K562 (cell line): ENCODE results near the gene SYNGR3. TPM values are rescaled to one million over a fixed set of nuclear protein-coding genes. Genes with fewer than 3 reads are reported as not detected.
A peak's percentile ranks its signal among the peaks of the same experiment; 100 is the strongest.

Experiments used
- ATAC-seq: fragments of 200-7000 bp; cut with Tn5 transposase; 3 replicates; pipeline ENCODE4 v1.9.1; 2020; ENCODE audit warnings: moderate library complexity
- BruUV-seq: library from RNA; stranded (reverse); fragments of 400-500 nt; replicated peaks from 2 replicates; lab custom pipeline; 2021; lab: Mats Ljungman, UMichigan
- CTCF ChIA-PET: fragments of 300-600 bp; formaldehyde crosslinking; extraction: SDS; loops from one replicate; lab custom pipeline; 2021; ENCODE audit warnings: low intra/inter-chr PET ratio; lab: Yijun Ruan, JAX
- POLR2A ChIA-PET: fragments of 300-600, 350-650 bp; sonication (Branson Sonifier 250); formaldehyde crosslinking; extraction: SDS; loops from one replicate; lab custom pipeline; 2021; ENCODE audit warnings: antibody characterized with exemption, inconsistent platforms; lab: Yijun Ruan, JAX
- DNase-seq, 4 experiments: peaks; one replicate each; pipeline versions ENCODE4 v3.0.0 to v3.0.0-alpha.2; 2011 to 2018; ENCODE audit warnings: low spot score in 3 of 4, mixed read lengths in 3 of 4; ENCODE audit errors: extremely low read depth in 1 of 4
- FAIRE-seq: peaks from 2 replicates; lab custom pipeline; 2011; peaks lifted over from hg19 to GRCh38; lab: Jason Lieb, UNC
- H2AFZ ChIP-seq: 2 replicates; pipeline ENCODE4 v1.6.0; 2011; ENCODE audit warnings: low read depth, low read length, control low read depth, inconsistent platforms
- H3K27ac ChIP-seq: fragments of 200-600 bp; 3 replicates; pipeline ENCODE4 v1.8.0; 2011; ENCODE audit warnings: low read depth, mild to moderate bottlenecking, control low read depth, inconsistent platforms, low read length, moderate library complexity, mixed read lengths; ENCODE audit errors: extremely low read depth
- H3K27me3 ChIP-seq, 2 experiments: fragments of 300-600 bp in 1 of 2; 2 replicates in 1 of 2; 3 replicates in 1 of 2; pipeline versions ENCODE4 v1.6.0 to v1.8.0; 2011; ENCODE audit warnings: inconsistent platforms in 2 of 2, low read length in 2 of 2, mild to moderate bottlenecking in 1 of 2, mixed read lengths in 1 of 2, moderate library complexity in 1 of 2; ENCODE audit not compliant: control insufficient read depth in 2 of 2, insufficient read depth in 2 of 2
- H3K36me3 ChIP-seq: fragments of 300-600 bp; 3 replicates; pipeline ENCODE4 v1.8.0; 2011; ENCODE audit warnings: mild to moderate bottlenecking, low read length, inconsistent platforms; ENCODE audit not compliant: control insufficient read depth, insufficient read depth
- H3K4me1 ChIP-seq, 2 experiments: fragments of 200-600 bp in 1 of 2; replicated peaks in 1 of 2; 2 replicates in 1 of 2; 3 replicates in 1 of 2; pipeline versions ENCODE4 v1.5.1 to v1.8.0; 2011; ENCODE audit warnings: inconsistent platforms in 2 of 2, low read length in 2 of 2, mild to moderate bottlenecking in 1 of 2, mixed read lengths in 1 of 2, moderate library complexity in 1 of 2; ENCODE audit not compliant: control insufficient read depth in 2 of 2, insufficient read depth in 2 of 2
- H3K4me2 ChIP-seq: 2 replicates; pipeline ENCODE4 v1.6.1; 2011; ENCODE audit warnings: low read length, control low read depth, inconsistent platforms, mixed read lengths; ENCODE audit not compliant: insufficient read depth
- H3K4me3 ChIP-seq: fragments of 200-600 bp; sonication (generic), shearing (Covaris generic); 2 replicates; pipeline ENCODE4 v1.5.1; 2016; ENCODE audit warnings: control low read depth, inconsistent platforms
- H3K79me2 ChIP-seq: fragments of 200-600 bp; 3 replicates; pipeline ENCODE4 v1.8.0; 2011; ENCODE audit warnings: low read length, inconsistent platforms; ENCODE audit not compliant: control insufficient read depth, insufficient read depth
- H3K9ac ChIP-seq, 2 experiments: 2 replicates each; pipeline versions ENCODE4 v1.6.0 to v1.6.1; 2011; ENCODE audit warnings: low read depth in 2 of 2, low read length in 2 of 2, control low read depth in 1 of 2, inconsistent platforms in 1 of 2, mild to moderate bottlenecking in 1 of 2, mixed read lengths in 1 of 2; ENCODE audit not compliant: insufficient read depth in 1 of 2
- H3K9me1 ChIP-seq: one replicate; pipeline ENCODE4 v1.6.0; 2011; ENCODE audit warnings: inconsistent platforms, mild to moderate bottlenecking, low read length, moderate library complexity; ENCODE audit not compliant: control insufficient read depth, insufficient read depth
- H3K9me3 ChIP-seq: replicated peaks from 2 replicates; pipeline ENCODE4 v1.5.1; 2011; ENCODE audit warnings: low read depth, low read length, inconsistent platforms; ENCODE audit not compliant: control insufficient read depth, insufficient read depth
- H4K20me1 ChIP-seq: replicated peaks from 2 replicates; pipeline ENCODE4 v1.6.1; 2011; ENCODE audit warnings: low read length, inconsistent platforms, mixed read lengths; ENCODE audit not compliant: control insufficient read depth, insufficient read depth
- CHD1 ChIP-seq: fragments of 200-600 bp; sonication (generic); IDR thresholded peaks from one replicate; pipeline ENCODE4 v1.6.1; 2012; ENCODE audit warnings: mild to moderate bottlenecking, moderate library complexity, low read length, inconsistent platforms
- EGR1 ChIP-seq: fragments of 450-650 bp; conservative IDR thresholded peaks from 2 replicates; pipeline ENCODE4 v1.6.1; 2017; ENCODE audit warnings: mild to moderate bottlenecking
- FOXP1 ChIP-seq: sonication (generic); formaldehyde crosslinking; IDR thresholded peaks from 2 replicates; pipeline ENCODE4 v1.8.0; 2022; ENCODE audit warnings: mild to moderate bottlenecking, missing genetic modification reagents
- SIN3B ChIP-seq: fragments of 450-650 bp; IDR thresholded peaks from 2 replicates; pipeline ENCODE4 v1.6.1; 2017; ENCODE audit warnings: low read depth, mild to moderate bottlenecking, moderate library complexity
- ZC3H4 ChIP-seq: sonication (generic); formaldehyde crosslinking; IDR thresholded peaks from 2 replicates; pipeline ENCODE4 v1.9.0; 2021; ENCODE audit warnings: missing genetic modification reagents, borderline replicate concordance
- ZNF121 ChIP-seq: sonication (generic); formaldehyde crosslinking; conservative IDR thresholded peaks from 2 replicates; pipeline ENCODE4 v1.8.0; 2022; ENCODE audit warnings: missing genetic modification reagents
- ZNF589 ChIP-seq: fragments of 200-800 bp; sonication (Bioruptor generic); IDR thresholded peaks from 2 replicates; pipeline ENCODE4 v1.6.1; 2016; ENCODE audit warnings: low read depth, missing genetic modification characterization, missing compliant biosample characterization
- WGBS: fragments of 100-300 bp; shearing (Covaris generic); methylation state at CpG from one replicate; pipeline ENCODE4 v1.1.6; 2016; ENCODE audit warnings: low coverage, mixed read lengths; ENCODE audit not compliant: insufficient coverage; ENCODE audit errors: missing lambda C conversion rate; 5-methylcytosine and 5-hydroxymethylcytosine counted together
- in situ Hi-C: fragments of 300-500 bp; cut with MboI; formaldehyde crosslinking; loops from 4 replicates; pipeline ENCODE4 v1.15.0; 2018; ENCODE audit warnings: inconsistent platforms, mixed read lengths
- intact Hi-C: fragments of 100-400 bp; cut with micrococcal nuclease; formaldehyde crosslinking; loops from 2 replicates; pipeline ENCODE4 v1.14.2; 2022
- polyA plus RNA-seq, 8 experiments: library from polyadenylated mRNA; depleted of rRNA in 4 of 8; stranded (reverse) in 5 of 8; unstranded in 3 of 8; fragments of >200 nt; fragmentation: Nextera tagmentation in 2 of 8; fragmentation: Illumina TruSeq in 1 of 8; extraction: Ambion mirVana in 2 of 8; extraction: Trizol in 1 of 8; gene quantifications; 2 replicates each; pipeline versions ENCODE4 v1.2.1 to v1.2.3, GENCODE V29; 2011 to 2014; ENCODE audit warnings: inconsistent platforms in 1 of 8, missing spikeins in 1 of 8
- total RNA-seq, 7 experiments: library from RNA; depleted of rRNA in 6 of 7; stranded (reverse); fragments of >200 nt in 6 of 7; fragmentation: Illumina TruSeq in 2 of 7; extraction: Trizol in 2 of 7; gene quantifications; 2 replicates each; pipeline versions ENCODE4 v1.2.1 to v1.2.3, GENCODE V29; 2011 to 2021; ENCODE audit warnings: low replicate concordance in 1 of 7
- TF ChIP-seq, protein P1 (sequence below): fragments of 450-650 bp; formaldehyde crosslinking; IDR thresholded peaks from 2 replicates; pipeline ENCODE4 v1.4.0; 2022; ENCODE audit warnings: missing genetic modification characterization
- TF ChIP-seq, protein P2 (sequence below): fragments of 250-450 bp; sonication (Bioruptor Pico); IDR thresholded peaks from 2 replicates; pipeline ENCODE4 v1.5.0; 2022; ENCODE audit warnings: mild to moderate bottlenecking

Gene SYNGR3
- total and polyA plus RNA-seq, 9 of the 15 experiments (the other 6 are each of a cell fraction or from before 2014, with no cell fraction given): 3.7 to 69.2 (median 36.3) TPM

DNA sequence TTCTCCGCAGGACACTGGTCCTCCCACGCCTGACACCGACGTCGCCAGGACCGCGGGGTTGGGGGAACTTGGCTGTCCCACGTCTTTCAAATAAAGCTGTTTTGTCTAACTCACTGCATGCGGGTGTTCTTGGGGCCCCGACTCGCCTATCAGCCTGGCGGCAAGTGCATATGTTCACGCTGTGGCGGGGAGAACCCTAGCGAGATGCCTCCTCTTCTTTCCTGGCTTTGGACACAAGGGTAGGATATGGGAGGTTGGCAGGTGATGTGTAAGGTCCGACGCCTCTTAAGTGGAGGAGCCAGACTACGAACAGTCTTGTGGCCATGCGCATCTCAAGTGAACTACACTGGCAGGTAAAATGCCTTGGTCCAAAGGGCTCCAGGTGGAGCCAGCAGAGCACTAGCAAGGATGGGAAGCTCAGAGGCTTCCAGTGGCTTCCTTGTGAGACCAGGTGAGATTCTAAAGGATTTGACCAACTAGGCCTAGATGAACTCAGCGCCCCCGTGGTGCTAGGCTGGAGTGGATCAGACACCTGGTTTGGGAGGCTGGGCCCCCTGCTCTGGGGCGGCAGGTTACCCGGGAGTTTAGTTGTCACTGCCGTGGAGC, 24.3 kb upstream of the SYNGR3 start (continued):
- TF ChIP-seq CHD1: peak; percentile 15
- no peak for TF ChIP-seq ZNF589 (CRISPR knock-in tag)
- peak; percentile 32 for TF ChIP-seq EGR1
- TF ChIP-seq ZC3H4: 0 out of 2 replicates have a peak, but pooled peaks have one; percentile 71
- TF ChIP-seq FOXP1 (CRISPR knock-in tag): 0 out of 2 replicates have a peak, but pooled peaks have one; percentile 0
- TF ChIP-seq SIN3B: no peak
- TF ChIP-seq, protein P1, sequence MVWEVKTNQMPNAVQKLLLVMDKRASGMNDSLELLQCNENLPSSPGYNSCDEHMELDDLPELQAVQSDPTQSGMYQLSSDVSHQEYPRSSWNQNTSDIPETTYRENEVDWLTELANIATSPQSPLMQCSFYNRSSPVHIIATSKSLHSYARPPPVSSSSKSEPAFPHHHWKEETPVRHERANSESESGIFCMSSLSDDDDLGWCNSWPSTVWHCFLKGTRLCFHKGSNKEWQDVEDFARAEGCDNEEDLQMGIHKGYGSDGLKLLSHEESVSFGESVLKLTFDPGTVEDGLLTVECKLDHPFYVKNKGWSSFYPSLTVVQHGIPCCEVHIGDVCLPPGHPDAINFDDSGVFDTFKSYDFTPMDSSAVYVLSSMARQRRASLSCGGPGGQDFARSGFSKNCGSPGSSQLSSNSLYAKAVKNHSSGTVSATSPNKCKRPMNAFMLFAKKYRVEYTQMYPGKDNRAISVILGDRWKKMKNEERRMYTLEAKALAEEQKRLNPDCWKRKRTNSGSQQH (CRISPR knock-in tag): no peak

DNA sequence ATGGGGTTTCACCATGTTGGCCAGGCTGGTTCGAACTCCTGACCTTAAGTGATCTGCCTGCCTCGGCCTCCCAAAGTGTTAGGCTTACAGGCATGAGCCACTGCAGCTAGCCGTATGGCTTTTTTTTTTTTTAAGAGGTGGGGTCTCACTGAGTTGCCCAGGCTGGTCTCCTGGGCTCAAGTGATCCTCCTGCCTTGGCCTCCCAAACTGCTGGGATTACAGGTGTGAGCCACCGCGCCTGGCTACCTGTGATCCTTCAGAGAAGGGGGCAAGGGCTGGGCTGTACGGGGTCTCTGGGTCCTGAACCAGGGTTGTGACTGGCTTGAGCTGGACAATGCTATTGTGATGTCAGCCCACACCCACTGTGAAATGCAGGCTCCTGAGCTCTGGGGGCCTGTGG, 23.3 kb upstream of the SYNGR3 start, which contains the start of gene RNF151:
Gene RNF151 (plus strand): TSS at position 397 of the 400 bp plus-strand sequence. CDS start 26 bp downstream, outside the sequence.
- FAIRE-seq (no peak), ATAC-seq (no peak), DNase-seq (no peak)
- ChIA-PET POLR2A (interaction anchor here (0.6 to 3.9 kb wide), 9 partner anchors 9 to 1006 kb away, joined by 3 to 103 read pairs (median 5); partner anchors contain the start of genes GFER, NME3, NOXO1 and SYNGR3), CTCF (no interaction called here)
- H4K20me1 ChIP-seq: peaks cover 25% of the 10 kb centered on the region
- TF ChIP-seq, protein P2, sequence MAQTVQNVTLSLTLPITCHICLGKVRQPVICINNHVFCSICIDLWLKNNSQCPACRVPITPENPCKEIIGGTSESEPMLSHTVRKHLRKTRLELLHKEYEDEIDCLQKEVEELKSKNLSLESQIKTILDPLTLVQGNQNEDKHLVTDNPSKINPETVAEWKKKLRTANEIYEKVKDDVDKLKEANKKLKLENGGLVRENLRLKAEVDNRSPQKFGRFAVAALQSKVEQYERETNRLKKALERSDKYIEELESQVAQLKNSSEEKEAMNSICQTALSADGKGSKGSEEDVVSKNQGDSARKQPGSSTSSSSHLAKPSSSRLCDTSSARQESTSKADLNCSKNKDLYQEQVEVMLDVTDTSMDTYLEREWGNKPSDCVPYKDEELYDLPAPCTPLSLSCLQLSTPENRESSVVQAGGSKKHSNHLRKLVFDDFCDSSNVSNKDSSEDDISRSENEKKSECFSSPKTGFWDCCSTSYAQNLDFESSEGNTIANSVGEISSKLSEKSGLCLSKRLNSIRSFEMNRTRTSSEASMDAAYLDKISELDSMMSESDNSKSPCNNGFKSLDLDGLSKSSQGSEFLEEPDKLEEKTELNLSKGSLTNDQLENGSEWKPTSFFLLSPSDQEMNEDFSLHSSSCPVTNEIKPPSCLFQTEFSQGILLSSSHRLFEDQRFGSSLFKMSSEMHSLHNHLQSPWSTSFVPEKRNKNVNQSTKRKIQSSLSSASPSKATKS (CRISPR knock-in tag): no peak
- TF ChIP-seq ZNF121 (CRISPR knock-in tag): peak; percentile 93
- 86% methylated on average over 5 of the region's 6 CpGs for WGBS
- no peaks in the 10 kb centered on the region for H3K9me3 ChIP-seq
- H3K9me1 ChIP-seq: peaks cover 3% of the 10 kb centered on the region
- in situ Hi-C loops (no loop called here), intact Hi-C loops (no loop called here)
- peaks cover 27% of the 10 kb centered on the region for H3K36me3 ChIP-seq
- peaks cover 62% of the 10 kb centered on the region for H3K79me2 ChIP-seq
- H3K27me3 ChIP-seq: no peaks in the 10 kb centered on the region
- H3K4me2 ChIP-seq: peak within 1 kb of the TSS; percentile 86
- peaks cover 5 to 51% of the 10 kb centered on the region in 2 experiments; a peak in 4 of 5 replicates for H3K4me1 ChIP-seq
- no peak within 1 kb of the TSS for H2AFZ ChIP-seq
- H3K27ac ChIP-seq: peak within 1 kb of the TSS; percentile 85
- no TSS peak for BruUV-seq
- peak within 1 kb of the TSS; percentile 94 to 100 for H3K9ac ChIP-seq
- peak within 1 kb of the TSS; percentile 89 for H3K4me3 ChIP-seq
